HG03103 (cell line): ENCODE results near the gene NOS3.

Experiments
- ATAC-seq: cut with Tn5 transposase; IDR thresholded peaks from one replicate; pipeline ENCODE4 v1.9.1; 2021; ENCODE audit warnings: low read depth; ENCODE audit not compliant: unreplicated experiment

NOS3 gene

DNA sequence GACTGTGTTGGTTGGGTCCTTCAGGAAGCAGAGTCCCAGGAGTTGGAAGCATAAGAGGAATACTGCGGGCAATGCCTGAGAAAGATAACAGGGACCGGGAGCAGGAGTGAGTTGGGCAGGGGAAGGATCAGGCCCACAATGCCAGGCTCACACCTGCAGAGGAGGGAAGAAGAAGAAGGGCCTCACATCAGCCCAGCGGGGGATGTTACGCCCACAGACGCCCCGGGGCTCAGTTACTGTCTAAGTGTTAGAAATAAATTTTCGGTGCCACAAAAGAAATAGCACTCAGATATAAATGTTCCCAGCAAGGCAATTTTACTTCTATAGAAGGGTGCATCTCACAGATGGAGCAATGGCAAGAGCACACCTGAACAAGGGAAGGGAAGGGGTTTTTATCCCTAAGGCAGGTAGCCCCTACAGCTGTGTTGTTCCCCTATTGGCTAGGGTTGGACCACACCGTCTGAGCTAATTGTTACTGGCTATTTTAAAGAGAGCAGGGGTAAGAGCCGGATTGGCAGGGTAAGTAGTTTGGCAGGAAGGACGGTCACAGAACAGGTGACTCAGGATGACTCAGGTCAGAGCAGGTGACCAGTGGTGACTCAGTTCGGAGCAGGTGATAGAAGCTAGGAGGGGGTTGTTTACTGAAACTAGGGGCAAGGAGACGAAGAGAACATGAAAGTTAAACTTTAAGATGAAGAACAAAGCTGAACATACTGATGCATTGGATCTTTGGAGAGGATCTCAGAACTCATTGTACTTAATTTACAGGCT, at the start of gene NOS3:
NOS3 (plus strand) TSS at position 602 of the 771 bp plus-strand sequence. CDS start 2,787 bp downstream, outside the sequence.
- ATAC-seq, result no peak

DNA sequence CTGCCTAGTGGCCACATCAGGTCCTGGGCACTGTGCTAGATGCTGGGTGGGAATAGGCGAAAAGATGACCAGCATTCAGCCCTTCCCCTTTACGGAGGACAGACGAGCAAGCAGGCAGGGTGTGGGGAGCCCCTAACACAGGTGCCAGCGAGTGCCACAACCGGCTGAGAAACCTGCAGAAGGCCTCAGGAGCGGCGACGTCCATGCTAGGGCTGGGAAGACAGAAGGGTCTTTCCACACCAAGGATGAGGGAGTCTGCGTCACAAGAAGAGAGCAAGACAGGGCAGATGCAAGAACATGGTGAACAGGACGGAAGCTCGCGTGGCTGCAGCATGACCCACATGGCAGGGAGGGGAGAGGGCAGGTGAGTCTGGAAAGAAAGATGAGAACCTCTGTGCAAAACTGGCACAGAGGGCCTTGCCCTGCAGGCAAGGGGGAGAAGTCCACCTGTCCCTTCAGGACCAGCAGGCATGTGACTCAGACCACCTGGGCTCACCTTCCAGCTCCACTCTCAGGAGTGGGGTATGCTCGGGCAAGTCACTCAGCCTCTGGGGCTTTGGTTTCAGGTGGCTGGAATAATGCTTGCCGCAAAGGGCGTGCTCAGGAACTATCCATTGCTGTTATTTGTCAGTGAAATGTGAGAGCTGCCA, 49.3 kb upstream of the NOS3 start:
- no peak for ATAC-seq

- ATAC-seq, result no peak
These were observed 48.7 kb upstream of the NOS3 start for GRCh38 chr7:150942001-150942590.

GRCh38 chr7:150942591-150943452, 48.0 kb upstream of the NOS3 start:
- ATAC-seq, result no peak

DNA sequence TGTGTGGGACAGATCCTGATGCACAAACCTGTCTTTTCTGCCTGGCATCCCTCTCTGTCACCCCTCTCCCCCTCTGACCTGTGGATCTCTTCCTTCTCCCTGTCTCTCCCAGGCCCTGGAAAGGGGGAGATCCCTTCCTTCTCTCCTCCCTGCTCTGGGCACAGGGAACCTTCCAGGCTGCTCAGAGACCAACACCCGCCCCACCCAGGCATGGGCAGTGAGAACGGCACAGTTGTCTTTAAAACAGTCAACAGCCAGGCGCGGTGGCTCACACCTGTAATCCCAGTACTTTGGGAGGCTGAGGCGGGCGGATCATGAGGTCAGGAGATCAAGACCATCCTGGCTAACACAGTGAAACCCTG, 47.4 kb upstream of the NOS3 start:
- no peak for ATAC-seq

DNA sequence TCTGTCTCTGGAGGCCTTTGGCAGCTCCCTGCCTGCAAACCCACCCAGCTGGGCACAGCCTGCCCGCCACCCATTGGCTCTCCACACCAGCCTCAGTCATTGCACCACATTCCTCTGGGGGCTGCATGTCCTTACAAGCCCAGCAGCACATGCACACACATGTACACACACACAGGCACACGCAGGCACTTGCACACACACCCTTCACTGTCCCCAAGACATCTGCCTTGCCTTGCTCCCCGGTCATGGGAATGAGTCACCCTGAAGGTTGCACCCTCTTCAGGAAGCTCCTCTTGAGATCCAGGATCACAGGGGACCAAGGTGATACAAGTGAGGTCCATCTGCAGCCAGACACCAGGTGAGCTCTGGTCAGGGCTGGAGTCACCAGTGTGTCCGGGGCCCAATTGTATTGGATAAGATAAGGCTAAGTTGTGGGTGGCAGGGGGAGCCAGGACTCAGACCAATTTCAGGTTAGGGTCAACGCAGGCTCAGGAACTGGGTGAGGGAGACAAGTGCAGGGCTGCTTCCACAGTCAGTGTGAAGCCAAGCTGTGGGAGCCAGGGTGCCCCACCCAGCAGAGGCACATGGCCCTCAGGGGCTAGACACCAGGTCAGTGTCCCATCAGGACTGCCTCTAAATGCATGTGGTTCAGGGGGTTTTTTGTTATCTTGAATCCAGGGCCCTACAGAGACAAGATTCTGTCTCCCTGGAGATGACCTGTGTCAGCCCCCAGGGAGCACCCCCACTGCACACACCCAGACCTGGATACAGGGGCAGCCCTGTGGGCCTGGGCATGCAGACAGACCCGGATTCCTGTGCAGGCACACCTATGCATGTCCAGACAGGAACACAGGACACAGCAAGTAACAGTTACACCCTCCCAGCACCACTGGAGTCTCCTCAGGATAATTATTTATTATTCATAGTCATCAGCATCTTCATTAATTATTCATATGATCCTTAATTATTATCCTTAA, 46.5 kb upstream of the NOS3 start:
- ATAC-seq, result no peak

DNA sequence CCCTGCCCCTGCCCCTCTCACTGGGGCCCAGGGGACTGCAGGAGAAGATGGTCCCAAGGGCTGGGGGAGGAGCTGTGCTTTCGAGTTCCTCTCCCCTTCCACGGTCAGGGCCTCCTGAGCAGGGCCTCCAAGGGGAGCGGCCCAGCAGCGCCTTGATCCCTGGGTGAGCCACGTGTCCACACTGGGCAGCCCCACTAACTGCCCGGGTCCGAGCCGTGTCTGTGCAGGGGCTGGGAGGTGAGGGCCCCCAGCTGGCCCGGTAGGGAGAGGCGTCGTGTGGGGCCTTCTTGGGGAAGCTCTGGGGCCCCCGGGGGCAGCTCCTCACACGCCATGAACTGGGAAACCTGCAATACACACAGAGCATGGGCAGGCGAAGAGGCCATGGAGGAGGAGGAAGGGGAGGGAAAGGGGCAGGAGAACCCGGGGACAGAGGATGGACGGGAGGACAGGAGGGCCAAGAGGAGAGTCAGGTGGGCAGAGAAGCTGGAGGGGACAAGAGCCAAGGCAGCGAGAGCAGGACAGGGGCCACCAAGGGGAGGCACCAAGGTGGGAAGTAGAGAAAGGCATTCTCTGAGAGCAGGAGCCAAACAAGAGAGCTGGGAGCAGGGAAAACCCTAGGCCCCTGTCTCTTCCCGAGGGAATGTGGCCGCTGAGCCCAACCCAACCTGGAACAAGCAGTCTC, 45.5 kb upstream of the NOS3 start:
- ATAC-seq, result no peak

- no peak for ATAC-seq
These were observed 44.9 kb upstream of the NOS3 start for GRCh38 chr7:150945853-150946420.

DNA sequence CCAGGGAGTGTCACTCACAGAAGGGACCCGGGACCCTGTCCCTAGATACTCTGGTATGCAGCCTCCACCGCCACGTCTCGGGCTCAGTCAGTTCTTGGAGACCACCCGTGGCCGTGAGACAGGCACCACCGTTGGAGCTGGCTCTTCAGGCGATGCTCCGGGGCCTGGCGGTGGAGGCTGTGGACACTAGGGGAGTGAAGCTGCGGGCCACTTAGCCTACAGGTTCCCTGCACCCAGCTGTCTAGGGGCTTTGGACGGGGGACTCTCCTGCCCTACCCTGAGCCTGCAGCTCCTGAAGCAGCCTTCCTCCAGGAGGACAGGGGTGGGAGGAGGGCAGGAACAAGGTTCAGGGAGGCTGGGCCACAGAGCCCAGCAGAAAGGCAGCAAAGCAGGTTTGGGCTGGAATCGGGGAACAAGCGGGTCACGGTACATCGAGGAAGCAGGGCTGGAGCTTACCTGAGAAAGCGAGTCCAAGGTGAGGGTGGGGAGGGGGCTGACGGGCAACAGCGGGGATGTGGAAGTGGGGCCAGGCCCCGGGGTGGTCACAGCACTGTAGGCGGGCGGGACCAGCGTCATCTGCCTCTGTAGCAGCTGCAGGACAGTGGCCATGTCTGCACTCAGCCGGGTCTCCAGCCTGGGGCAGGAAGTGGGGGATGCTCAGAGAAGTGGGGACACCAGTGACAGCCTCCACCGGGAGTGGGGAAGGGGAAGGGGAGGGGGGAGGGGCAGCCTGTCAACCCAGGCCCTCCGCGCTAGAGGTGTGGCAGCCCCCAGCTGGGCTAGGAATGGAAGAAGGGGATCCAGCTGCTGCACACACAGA, 44.2 kb upstream of the NOS3 start:
- no peak for ATAC-seq

- no peak for ATAC-seq
These were observed 43.5 kb upstream of the NOS3 start for GRCh38 chr7:150947241-150947745.

- no peak for ATAC-seq
These were observed 42.8 kb upstream of the NOS3 start for GRCh38 chr7:150947761-150948651.

- no peak for ATAC-seq
These were observed 42.0 kb upstream of the NOS3 start for GRCh38 chr7:150948791-150949251.

DNA sequence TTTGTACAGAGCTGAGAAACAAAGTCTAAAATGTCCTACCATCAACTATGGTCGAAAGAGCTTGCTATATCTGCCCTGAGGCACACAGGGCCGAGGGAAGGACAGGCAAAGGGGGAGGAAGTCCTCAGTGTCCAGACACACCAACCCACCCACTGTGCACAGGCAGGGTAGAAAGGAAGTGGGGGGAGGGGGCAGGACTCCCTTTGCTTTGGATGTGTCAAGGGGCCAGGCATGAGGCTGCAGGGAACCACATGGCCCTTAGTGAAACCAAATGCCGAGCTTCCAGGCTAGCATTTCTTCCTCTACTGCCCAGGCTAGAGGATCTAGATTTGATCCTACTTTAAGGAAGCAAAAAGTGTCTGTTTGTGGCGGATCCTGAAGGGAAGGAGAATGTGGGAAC, 41.3 kb upstream of the NOS3 start:
- no peak for ATAC-seq

DNA sequence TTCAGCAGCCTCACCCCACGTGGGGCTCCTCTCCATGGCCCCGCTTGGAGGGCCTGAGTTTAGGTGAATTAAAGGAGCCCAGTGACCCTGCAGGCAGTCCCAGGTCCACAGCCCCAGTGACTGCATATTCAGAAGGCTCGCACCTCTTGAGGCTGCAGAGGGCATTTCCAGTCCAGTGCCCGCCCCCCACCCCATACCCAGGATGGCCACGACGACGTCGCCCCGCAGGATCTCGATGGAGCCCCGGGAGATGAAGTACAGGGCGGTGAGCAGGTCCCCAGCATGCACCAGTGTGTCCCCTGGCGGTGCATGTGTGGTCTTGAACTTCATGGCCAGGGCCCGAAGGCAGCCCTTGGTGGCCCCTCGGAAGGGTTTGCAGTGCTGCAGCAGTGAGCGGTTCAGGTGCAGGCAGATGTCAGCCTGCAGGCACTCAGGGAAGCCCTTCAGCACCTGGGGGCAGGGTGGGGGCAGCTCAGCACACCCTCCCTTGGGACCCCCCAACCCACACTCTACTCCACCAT, 40.8 kb upstream of the NOS3 start:
- no peak for ATAC-seq

- no peak for ATAC-seq
These were observed 40.2 kb upstream of the NOS3 start for GRCh38 chr7:150950496-150951180.

DNA sequence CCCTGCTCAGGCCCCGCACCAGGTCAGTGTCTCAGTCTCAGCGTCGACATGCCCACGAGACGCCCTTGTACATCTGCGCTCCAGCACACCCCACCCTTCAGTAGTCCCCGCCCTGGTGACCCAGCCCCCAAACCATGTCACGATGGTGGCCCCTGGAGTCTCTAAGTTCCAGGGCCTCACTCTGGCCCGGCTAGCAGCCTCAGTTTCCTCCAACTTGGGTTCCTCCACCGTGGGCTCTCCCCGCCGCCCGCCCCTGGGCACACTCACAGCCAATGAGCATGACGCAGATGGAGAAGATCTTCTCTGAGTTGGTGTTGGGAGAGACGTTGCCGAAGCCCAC, 39.7 kb upstream of the NOS3 start:
- no peak for ATAC-seq
